Measurements from ENCODE around the gene JAKMIP1.

GRCh38 chr4:6090931-6091330, 109.4 kb downstream of the JAKMIP1 start:
- TF ChIP-seq, protein P1, sequence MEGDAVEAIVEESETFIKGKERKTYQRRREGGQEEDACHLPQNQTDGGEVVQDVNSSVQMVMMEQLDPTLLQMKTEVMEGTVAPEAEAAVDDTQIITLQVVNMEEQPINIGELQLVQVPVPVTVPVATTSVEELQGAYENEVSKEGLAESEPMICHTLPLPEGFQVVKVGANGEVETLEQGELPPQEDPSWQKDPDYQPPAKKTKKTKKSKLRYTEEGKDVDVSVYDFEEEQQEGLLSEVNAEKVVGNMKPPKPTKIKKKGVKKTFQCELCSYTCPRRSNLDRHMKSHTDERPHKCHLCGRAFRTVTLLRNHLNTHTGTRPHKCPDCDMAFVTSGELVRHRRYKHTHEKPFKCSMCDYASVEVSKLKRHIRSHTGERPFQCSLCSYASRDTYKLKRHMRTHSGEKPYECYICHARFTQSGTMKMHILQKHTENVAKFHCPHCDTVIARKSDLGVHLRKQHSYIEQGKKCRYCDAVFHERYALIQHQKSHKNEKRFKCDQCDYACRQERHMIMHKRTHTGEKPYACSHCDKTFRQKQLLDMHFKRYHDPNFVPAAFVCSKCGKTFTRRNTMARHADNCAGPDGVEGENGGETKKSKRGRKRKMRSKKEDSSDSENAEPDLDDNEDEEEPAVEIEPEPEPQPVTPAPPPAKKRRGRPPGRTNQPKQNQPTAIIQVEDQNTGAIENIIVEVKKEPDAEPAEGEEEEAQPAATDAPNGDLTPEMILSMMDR (IDR thresholded peaks at IDR 0.05) = no peak
- TF ChIP-seq POLR2A (IDR thresholded peaks at IDR 0.05) (no peak), EP300 (IDR thresholded peaks at IDR 0.05) (no peak)
